K562 (cell line): ENCODE results near the gene U2AF1L4. TPM values are rescaled to one million over a fixed set of nuclear protein-coding genes. Genes with fewer than 3 reads are reported as not detected.

ENCODE experiments used
- ATAC-seq: fragments of 200-7000 bp; cut with Tn5 transposase; 3 replicates; pipeline ENCODE4 v1.9.1; 2020; ENCODE audit warnings: moderate library complexity
- BruUV-seq: library from RNA; stranded (reverse); fragments of 400-500 nt; replicated peaks from 2 replicates; lab custom pipeline; 2021; lab: Mats Ljungman, UMichigan
- CTCF ChIA-PET: fragments of 300-600 bp; formaldehyde crosslinking; extraction: SDS; loops from one replicate; lab custom pipeline; 2021; ENCODE audit warnings: low intra/inter-chr PET ratio; lab: Yijun Ruan, JAX
- POLR2A ChIA-PET: fragments of 300-600, 350-650 bp; sonication (Branson Sonifier 250); formaldehyde crosslinking; extraction: SDS; loops from one replicate; lab custom pipeline; 2021; ENCODE audit warnings: antibody characterized with exemption, inconsistent platforms; lab: Yijun Ruan, JAX
- DNase-seq, 4 experiments: peaks; one replicate each; pipeline versions ENCODE4 v3.0.0 to v3.0.0-alpha.2; 2011 to 2018; ENCODE audit warnings: low spot score in 3 of 4, mixed read lengths in 3 of 4; ENCODE audit errors: extremely low read depth in 1 of 4
- FAIRE-seq: peaks from 2 replicates; lab custom pipeline; 2011; peaks lifted over from hg19 to GRCh38; lab: Jason Lieb, UNC
- H2AFZ ChIP-seq: 2 replicates; pipeline ENCODE4 v1.6.0; 2011; ENCODE audit warnings: low read depth, low read length, control low read depth, inconsistent platforms
- H3K27ac ChIP-seq: fragments of 200-600 bp; 3 replicates; pipeline ENCODE4 v1.8.0; 2011; ENCODE audit warnings: low read depth, mild to moderate bottlenecking, control low read depth, inconsistent platforms, low read length, moderate library complexity, mixed read lengths; ENCODE audit errors: extremely low read depth
- H3K27me3 ChIP-seq, 2 experiments: fragments of 300-600 bp in 1 of 2; 2 replicates in 1 of 2; 3 replicates in 1 of 2; pipeline versions ENCODE4 v1.6.0 to v1.8.0; 2011; ENCODE audit warnings: inconsistent platforms in 2 of 2, low read length in 2 of 2, mild to moderate bottlenecking in 1 of 2, mixed read lengths in 1 of 2, moderate library complexity in 1 of 2; ENCODE audit not compliant: control insufficient read depth in 2 of 2, insufficient read depth in 2 of 2
- H3K36me3 ChIP-seq: fragments of 300-600 bp; 3 replicates; pipeline ENCODE4 v1.8.0; 2011; ENCODE audit warnings: mild to moderate bottlenecking, low read length, inconsistent platforms; ENCODE audit not compliant: control insufficient read depth, insufficient read depth
- H3K4me1 ChIP-seq, 2 experiments: fragments of 200-600 bp in 1 of 2; replicated peaks in 1 of 2; 2 replicates in 1 of 2; 3 replicates in 1 of 2; pipeline versions ENCODE4 v1.5.1 to v1.8.0; 2011; ENCODE audit warnings: inconsistent platforms in 2 of 2, low read length in 2 of 2, mild to moderate bottlenecking in 1 of 2, mixed read lengths in 1 of 2, moderate library complexity in 1 of 2; ENCODE audit not compliant: control insufficient read depth in 2 of 2, insufficient read depth in 2 of 2
- H3K4me2 ChIP-seq: 2 replicates; pipeline ENCODE4 v1.6.1; 2011; ENCODE audit warnings: low read length, control low read depth, inconsistent platforms, mixed read lengths; ENCODE audit not compliant: insufficient read depth
- H3K4me3 ChIP-seq: fragments of 200-600 bp; sonication (generic), shearing (Covaris generic); 2 replicates; pipeline ENCODE4 v1.5.1; 2016; ENCODE audit warnings: control low read depth, inconsistent platforms
- H3K79me2 ChIP-seq: fragments of 200-600 bp; 3 replicates; pipeline ENCODE4 v1.8.0; 2011; ENCODE audit warnings: low read length, inconsistent platforms; ENCODE audit not compliant: control insufficient read depth, insufficient read depth
- H3K9ac ChIP-seq, 2 experiments: 2 replicates each; pipeline versions ENCODE4 v1.6.0 to v1.6.1; 2011; ENCODE audit warnings: low read depth in 2 of 2, low read length in 2 of 2, control low read depth in 1 of 2, inconsistent platforms in 1 of 2, mild to moderate bottlenecking in 1 of 2, mixed read lengths in 1 of 2; ENCODE audit not compliant: insufficient read depth in 1 of 2
- H3K9me1 ChIP-seq: one replicate; pipeline ENCODE4 v1.6.0; 2011; ENCODE audit warnings: inconsistent platforms, mild to moderate bottlenecking, low read length, moderate library complexity; ENCODE audit not compliant: control insufficient read depth, insufficient read depth
- H3K9me3 ChIP-seq: replicated peaks from 2 replicates; pipeline ENCODE4 v1.5.1; 2011; ENCODE audit warnings: low read depth, low read length, inconsistent platforms; ENCODE audit not compliant: control insufficient read depth, insufficient read depth
- H4K20me1 ChIP-seq: replicated peaks from 2 replicates; pipeline ENCODE4 v1.6.1; 2011; ENCODE audit warnings: low read length, inconsistent platforms, mixed read lengths; ENCODE audit not compliant: control insufficient read depth, insufficient read depth
- BMI1 ChIP-seq: fragments of 150-350 bp; IDR thresholded peaks from 2 replicates; pipeline ENCODE4 v1.6.1; 2014; ENCODE audit warnings: low read length
- FUS ChIP-seq: fragments of 200-400 bp; formaldehyde crosslinking; optimal IDR thresholded peaks from 2 replicates; pipeline ENCODE3; 2017; ENCODE audit warnings: low read depth, low read length
- HNRNPL ChIP-seq: fragments of 200-400 bp; formaldehyde crosslinking; IDR thresholded peaks from 2 replicates; pipeline ENCODE4 v1.6.1; 2017; ENCODE audit warnings: low read depth, mild to moderate bottlenecking, low read length
- HOXB6 ChIP-seq: fragments of 250-450 bp; sonication (Bioruptor Pico); IDR thresholded peaks from 2 replicates; pipeline ENCODE4 v1.5.1; 2022; ENCODE audit warnings: mild to moderate bottlenecking, borderline replicate concordance
- KAT7 ChIP-seq: sonication (generic); formaldehyde crosslinking; IDR thresholded peaks from 2 replicates; pipeline ENCODE4 v1.8.0; 2022; ENCODE audit warnings: missing genetic modification reagents, mild to moderate bottlenecking, borderline replicate concordance
- NELFE ChIP-seq: IDR thresholded peaks from 2 replicates; pipeline ENCODE4 v1.6.1; 2011; ENCODE audit warnings: mild to moderate bottlenecking; ENCODE audit not compliant: insufficient read depth, insufficient read length
- POLR2G ChIP-seq: fragments of 200-400 bp; formaldehyde crosslinking; IDR thresholded peaks from 2 replicates; pipeline ENCODE4 v1.6.1; 2017; ENCODE audit warnings: low read depth, mild to moderate bottlenecking, antibody characterized with exemption, low read length, moderate library complexity
- PRMT5 ChIP-seq: sonication (generic); formaldehyde crosslinking; IDR thresholded peaks from 2 replicates; pipeline ENCODE4 v1.5.0; 2020; ENCODE audit warnings: missing genetic modification reagents
- RBFOX2 ChIP-seq: fragments of 200-400 bp; formaldehyde crosslinking; IDR thresholded peaks from 2 replicates; pipeline ENCODE4 v1.6.1; 2017; ENCODE audit warnings: low read depth, mild to moderate bottlenecking, low read length, moderate library complexity
- SRSF7 ChIP-seq: fragments of 200-400 bp; formaldehyde crosslinking; optimal IDR thresholded peaks from 2 replicates; pipeline ENCODE3; 2017; ENCODE audit warnings: mild to moderate bottlenecking, low read depth, low read length
- ZKSCAN8 ChIP-seq: fragments of 200-800 bp; sonication (Bioruptor generic); IDR thresholded peaks from 2 replicates; pipeline ENCODE4 v1.6.1; 2016; ENCODE audit warnings: missing genetic modification characterization, missing compliant biosample characterization
- WGBS: fragments of 100-300 bp; shearing (Covaris generic); methylation state at CpG from one replicate; pipeline ENCODE4 v1.1.6; 2016; ENCODE audit warnings: low coverage, mixed read lengths; ENCODE audit not compliant: insufficient coverage; ENCODE audit errors: missing lambda C conversion rate; 5-methylcytosine and 5-hydroxymethylcytosine counted together
- in situ Hi-C: fragments of 300-500 bp; cut with MboI; formaldehyde crosslinking; loops from 4 replicates; pipeline ENCODE4 v1.15.0; 2018; ENCODE audit warnings: inconsistent platforms, mixed read lengths
- intact Hi-C: fragments of 100-400 bp; cut with micrococcal nuclease; formaldehyde crosslinking; loops from 2 replicates; pipeline ENCODE4 v1.14.2; 2022
- polyA plus RNA-seq, 8 experiments: library from polyadenylated mRNA; depleted of rRNA in 4 of 8; stranded (reverse) in 5 of 8; unstranded in 3 of 8; fragments of >200 nt; fragmentation: Nextera tagmentation in 2 of 8; fragmentation: Illumina TruSeq in 1 of 8; extraction: Ambion mirVana in 2 of 8; extraction: Trizol in 1 of 8; gene quantifications; 2 replicates each; pipeline versions ENCODE4 v1.2.1 to v1.2.3, GENCODE V29; 2011 to 2014; ENCODE audit warnings: inconsistent platforms in 1 of 8, missing spikeins in 1 of 8
- total RNA-seq, 7 experiments: library from RNA; depleted of rRNA in 6 of 7; stranded (reverse); fragments of >200 nt in 6 of 7; fragmentation: Illumina TruSeq in 2 of 7; extraction: Trizol in 2 of 7; gene quantifications; 2 replicates each; pipeline versions ENCODE4 v1.2.1 to v1.2.3, GENCODE V29; 2011 to 2021; ENCODE audit warnings: low replicate concordance in 1 of 7
- TF ChIP-seq, protein P1 (sequence below): fragments of 250-450 bp; sonication (Bioruptor Pico); IDR thresholded peaks from 2 replicates; pipeline ENCODE4 v1.4.0; 2020; ENCODE audit warnings: mild to moderate bottlenecking
- TF ChIP-seq, protein P2 (sequence below): fragments of 150-350 bp; IDR thresholded peaks from 2 replicates; pipeline ENCODE4 v1.6.1; 2014; ENCODE audit warnings: low read depth, mild to moderate bottlenecking, low read length, borderline replicate concordance

U2AF1L4 gene
- total and polyA plus RNA-seq, 9 of the 15 experiments (the other 6 are each of a cell fraction or from before 2014, with no cell fraction given): 8.4 to 19.5 (median 12.6) TPM

DNA sequence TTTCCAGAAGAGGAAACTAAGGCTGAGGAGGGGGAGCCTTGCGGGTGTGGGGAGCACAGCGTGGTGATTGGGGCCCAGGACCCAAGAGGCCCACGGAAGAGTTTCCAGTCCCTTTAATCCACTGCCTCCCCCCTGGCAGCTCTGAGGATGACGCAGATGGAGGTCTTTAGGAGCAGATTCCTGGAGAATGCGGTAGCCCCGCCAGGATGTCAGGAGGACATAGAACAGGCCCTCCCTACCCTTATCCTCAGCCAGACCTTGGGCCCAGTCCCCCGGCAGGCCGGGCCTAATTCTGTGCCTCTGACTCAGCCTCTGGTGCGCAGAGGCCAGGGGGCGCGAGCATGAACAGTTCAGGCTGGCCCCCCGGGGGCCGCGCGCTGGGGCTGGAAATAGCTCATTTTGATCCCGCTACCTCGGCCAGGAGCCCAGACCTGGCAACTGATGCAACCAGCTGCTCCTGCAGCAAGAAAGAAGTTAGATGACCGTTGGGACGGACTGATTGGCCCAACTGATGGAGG, 12.1 kb upstream of the U2AF1L4 start (continued):
- TF ChIP-seq BMI1 (no peak), HOXB6 (CRISPR knock-in tag) (no peak), RBFOX2 (peak; percentile 86)
- TF ChIP-seq, protein P1, sequence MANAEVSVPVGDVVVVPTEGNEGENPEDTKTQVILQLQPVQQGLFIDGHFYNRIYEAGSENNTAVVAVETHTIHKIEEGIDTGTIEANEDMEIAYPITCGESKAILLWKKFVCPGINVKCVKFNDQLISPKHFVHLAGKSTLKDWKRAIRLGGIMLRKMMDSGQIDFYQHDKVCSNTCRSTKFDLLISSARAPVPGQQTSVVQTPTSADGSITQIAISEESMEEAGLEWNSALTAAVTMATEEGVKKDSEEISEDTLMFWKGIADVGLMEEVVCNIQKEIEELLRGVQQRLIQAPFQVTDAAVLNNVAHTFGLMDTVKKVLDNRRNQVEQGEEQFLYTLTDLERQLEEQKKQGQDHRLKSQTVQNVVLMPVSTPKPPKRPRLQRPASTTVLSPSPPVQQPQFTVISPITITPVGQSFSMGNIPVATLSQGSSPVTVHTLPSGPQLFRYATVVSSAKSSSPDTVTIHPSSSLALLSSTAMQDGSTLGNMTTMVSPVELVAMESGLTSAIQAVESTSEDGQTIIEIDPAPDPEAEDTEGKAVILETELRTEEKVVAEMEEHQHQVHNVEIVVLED (CRISPR knock-in tag): no peak

DNA sequence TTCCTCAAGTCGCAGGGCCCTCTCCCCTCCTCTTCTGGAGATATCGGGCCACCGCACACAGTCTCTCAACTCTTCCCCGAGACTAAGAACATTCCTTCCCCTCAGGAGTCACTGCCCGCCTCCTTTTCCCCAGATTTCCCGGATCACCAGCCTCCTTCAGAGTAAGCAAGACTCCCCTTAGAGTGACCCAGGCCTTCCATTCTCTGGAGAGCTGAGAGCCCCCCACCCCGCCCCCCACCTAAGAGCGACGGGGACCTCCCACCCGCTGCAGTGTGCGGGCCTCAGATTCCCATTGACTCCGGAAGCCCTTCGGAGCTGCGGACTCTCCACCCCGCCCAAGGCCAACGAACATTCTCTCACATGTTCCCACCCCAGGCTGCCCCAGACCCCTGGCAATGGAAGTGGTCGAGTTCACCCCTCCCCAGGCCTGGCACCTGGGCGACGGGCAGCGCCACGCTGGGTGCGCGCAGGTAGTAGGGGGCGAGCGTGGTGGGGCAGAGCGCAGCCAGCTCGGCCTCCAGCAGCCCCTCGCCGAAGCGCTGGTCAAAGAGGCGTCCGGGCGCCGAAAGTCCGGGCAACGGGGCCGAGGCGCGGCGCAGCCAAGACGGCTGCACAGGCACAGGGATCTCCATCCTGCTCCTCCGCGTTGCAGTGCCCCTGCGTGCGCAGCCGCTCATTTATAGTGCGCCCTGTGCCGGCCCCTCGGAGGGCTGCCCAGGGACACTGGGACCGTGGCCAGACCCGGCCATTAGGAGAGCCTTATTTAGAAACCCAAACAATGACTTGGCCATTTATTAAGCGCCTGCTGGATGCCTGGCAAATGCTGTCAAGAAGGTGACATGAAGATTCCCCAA, 11.4 kb upstream of the U2AF1L4 start, which contains the start of gene HSPB6:
Gene HSPB6, minus strand, starts transcription at position 653 of the 854 bp plus-strand sequence. Its CDS starts 21 bp downstream, at position 632.
- DNase-seq: no peak
- H3K79me2 ChIP-seq: peaks cover 17% of the 10 kb centered on the region
- FAIRE-seq: no peak
- intact Hi-C loops (no loop called here), in situ Hi-C loops (no loop called here)
- H3K9me3 ChIP-seq: no peaks in the 10 kb centered on the region; the same call in 1 of the 2 replicates
- peak within 1 kb of the TSS; percentile 83 for H3K27ac ChIP-seq
- POLR2A ChIA-PET: interaction anchor here (0.5 to 2.2 kb wide), 4 partner anchors 9 to 784 kb away, joined by 3 to 12 read pairs (median 4); partner anchors contain the start of gene LIN37
- H3K27me3 ChIP-seq: no peaks in the 10 kb centered on the region
- peak within 1 kb of the TSS; percentile 56 for H2AFZ ChIP-seq
- peak within 1 kb of the TSS; percentile 67 for H3K4me2 ChIP-seq
- peaks cover 35% of the 10 kb centered on the region; the same call in 2 of the 3 replicates for H3K36me3 ChIP-seq
- H3K9ac ChIP-seq: peak within 1 kb of the TSS; percentile 73 to 93
- no peaks in the 10 kb centered on the region; the same call in 1 of the 2 replicates for H4K20me1 ChIP-seq
- BruUV-seq: no TSS peak
- ATAC-seq: no peak
- WGBS: 89% methylated on average over 31 of the region's 52 CpGs
- TF ChIP-seq FUS (no peak), HNRNPL (peak; percentile 92), SRSF7 (peak; percentile 21), PRMT5 (CRISPR knock-in tag) (no peak), RBFOX2 (peak; percentile 52), ZKSCAN8 (CRISPR knock-in tag) (peak; percentile 97), NELFE (no peak), KAT7 (CRISPR knock-in tag) (peak; percentile 39; the same call in 1 of the 2 replicates), POLR2G (peak; percentile 61)
- TF ChIP-seq, protein P2, sequence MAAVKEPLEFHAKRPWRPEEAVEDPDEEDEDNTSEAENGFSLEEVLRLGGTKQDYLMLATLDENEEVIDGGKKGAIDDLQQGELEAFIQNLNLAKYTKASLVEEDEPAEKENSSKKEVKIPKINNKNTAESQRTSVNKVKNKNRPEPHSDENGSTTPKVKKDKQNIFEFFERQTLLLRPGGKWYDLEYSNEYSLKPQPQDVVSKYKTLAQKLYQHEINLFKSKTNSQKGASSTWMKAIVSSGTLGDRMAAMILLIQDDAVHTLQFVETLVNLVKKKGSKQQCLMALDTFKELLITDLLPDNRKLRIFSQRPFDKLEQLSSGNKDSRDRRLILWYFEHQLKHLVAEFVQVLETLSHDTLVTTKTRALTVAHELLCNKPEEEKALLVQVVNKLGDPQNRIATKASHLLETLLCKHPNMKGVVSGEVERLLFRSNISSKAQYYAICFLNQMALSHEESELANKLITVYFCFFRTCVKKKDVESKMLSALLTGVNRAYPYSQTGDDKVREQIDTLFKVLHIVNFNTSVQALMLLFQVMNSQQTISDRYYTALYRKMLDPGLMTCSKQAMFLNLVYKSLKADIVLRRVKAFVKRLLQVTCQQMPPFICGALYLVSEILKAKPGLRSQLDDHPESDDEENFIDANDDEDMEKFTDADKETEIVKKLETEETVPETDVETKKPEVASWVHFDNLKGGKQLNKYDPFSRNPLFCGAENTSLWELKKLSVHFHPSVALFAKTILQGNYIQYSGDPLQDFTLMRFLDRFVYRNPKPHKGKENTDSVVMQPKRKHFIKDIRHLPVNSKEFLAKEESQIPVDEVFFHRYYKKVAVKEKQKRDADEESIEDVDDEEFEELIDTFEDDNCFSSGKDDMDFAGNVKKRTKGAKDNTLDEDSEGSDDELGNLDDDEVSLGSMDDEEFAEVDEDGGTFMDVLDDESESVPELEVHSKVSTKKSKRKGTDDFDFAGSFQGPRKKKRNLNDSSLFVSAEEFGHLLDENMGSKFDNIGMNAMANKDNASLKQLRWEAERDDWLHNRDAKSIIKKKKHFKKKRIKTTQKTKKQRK: no peak
- TF ChIP-seq, all 486 proteins: peak for 6
- CTCF ChIA-PET: no interaction called here
- Histone ChIP-seq H3K9me1 (no peaks in the 10 kb centered on the region), H3K4me1 (peaks cover 13 to 41% of the 10 kb centered on the region in 2 experiments), H3K4me3 (peak within 1 kb of the TSS; percentile 80)
